ENCODE data around the gene HEATR5B. TPM values are rescaled to one million over a fixed set of nuclear protein-coding genes. Genes with fewer than 3 reads are reported as not detected.
A peak's percentile ranks its signal among the peaks of the same experiment; 100 is the strongest.

Gene HEATR5B
- total RNA-seq (2014; rRNA removed; shearing (Covaris generic)) = 13.3 and 13.6 TPM in 2 replicates

- peak; percentile 93 for DNase-seq (ENCODE audit: low read depth)
Measured at GRCh38 chr2:37083873-37084794, at the start of gene HEATR5B, which contains the start of gene GPATCH11. TSS of gene HEATR5B (minus strand) at chr2:37084372. CDS start at chr2:37083414, 958 bp downstream. TSS of gene GPATCH11 (plus strand) at chr2:37084518. CDS start at chr2:37088382, 3,864 bp downstream.

GRCh38 chr2:37132914-37133313 is 48.7 kb upstream of the HEATR5B start:
- no peak for DNase-seq (ENCODE audit: low read depth)

- no peak for DNase-seq (ENCODE audit: low read depth)
Measured at GRCh38 chr2:37125416-37125815, 41.2 kb upstream of the HEATR5B start.

- no peak for DNase-seq (ENCODE audit: low read depth)
Measured at GRCh38 chr2:37119157-37119556, 35.0 kb upstream of the HEATR5B start.

GRCh38 chr2:37117566-37117965 is 33.4 kb upstream of the HEATR5B start:
- no peak for DNase-seq (ENCODE audit: low read depth)

- no peak for DNase-seq (ENCODE audit: low read depth)
Measured at GRCh38 chr2:37111958-37112357, 27.8 kb upstream of the HEATR5B start.

GRCh38 chr2:37110306-37111212 is 26.4 kb upstream of the HEATR5B start:
- no peak for DNase-seq (ENCODE audit: low read depth)

GRCh38 chr2:37109523-37109922 is 25.4 kb upstream of the HEATR5B start:
- DNase-seq (ENCODE audit: low read depth) = no peak

- DNase-seq (ENCODE audit: low read depth) = no peak
Measured at GRCh38 chr2:37105150-37105549, 21.0 kb upstream of the HEATR5B start.

- no peak for DNase-seq (ENCODE audit: low read depth)
Measured at GRCh38 chr2:37104178-37104577, 20.0 kb upstream of the HEATR5B start.

- no peak for DNase-seq (ENCODE audit: low read depth)
Measured at GRCh38 chr2:37102588-37102987, 18.4 kb upstream of the HEATR5B start.

GRCh38 chr2:37100054-37100453 is 15.9 kb upstream of the HEATR5B start:
- no peak for DNase-seq (ENCODE audit: low read depth)

- DNase-seq (ENCODE audit: low read depth) = no peak
Measured at GRCh38 chr2:37098416-37099118, 14.4 kb upstream of the HEATR5B start.

GRCh38 chr2:37096568-37096967 is 12.4 kb upstream of the HEATR5B start:
- DNase-seq (ENCODE audit: low read depth) = no peak

- no peak for DNase-seq (ENCODE audit: low read depth)
Measured at GRCh38 chr2:37091873-37092272, 7.7 kb upstream of the HEATR5B start.

- DNase-seq (ENCODE audit: low read depth) = no peak
Measured at GRCh38 chr2:37090019-37090477, 5.9 kb upstream of the HEATR5B start.

- peak; percentile 69 for DNase-seq (ENCODE audit: low read depth)
Measured at GRCh38 chr2:37085731-37086147, 1.6 kb upstream of the HEATR5B start.

- DNase-seq (ENCODE audit: low read depth) = no peak
Measured at GRCh38 chr2:37084797-37085196, 625 bp upstream of the HEATR5B start.

GRCh38 chr2:37080689-37081088 is 3.5 kb downstream of the HEATR5B start:
- no peak for DNase-seq (ENCODE audit: low read depth)

- peak; percentile 18 for DNase-seq (ENCODE audit: low read depth)
Measured at GRCh38 chr2:37080266-37080665, 3.9 kb downstream of the HEATR5B start.

- DNase-seq (ENCODE audit: low read depth) = no peak
Measured at GRCh38 chr2:37070931-37071330, 13.2 kb downstream of the HEATR5B start.
